ENCODE measurements around the gene MAL. TPM values are rescaled to one million over a fixed set of nuclear protein-coding genes. Genes with fewer than 3 reads are reported as not detected.

MAL gene
- total and polyA plus RNA-seq, 2 experiments from 2014 or later, result 0.24 to 0.31 TPM

- TF ChIP-seq JUNB (IDR thresholded peaks at IDR 0.05; ENCODE audit: unreplicated experiment) (no peak), EZH2phosphoT487 (IDR thresholded peaks at IDR 0.05; ENCODE audit: unreplicated experiment) (no peak), ZNF462 (CRISPR knock-in tag; IDR thresholded peaks at IDR 0.05) (no peak), STAT1 (IDR thresholded peaks at IDR 0.05; ENCODE audit: unreplicated experiment) (no peak), POLR2AphosphoS5 (IDR thresholded peaks at IDR 0.05; ENCODE audit: low read depth) (no peak), EZH2 (IDR thresholded peaks at IDR 0.05; ENCODE audit: low read depth, unreplicated experiment) (no peak), CTCF (conservative IDR thresholded peaks at IDR 0.05; ENCODE audit: low read depth in 2 of 2) (no peak), ZNF331 (CRISPR knock-in tag; IDR thresholded peaks at IDR 0.05; ENCODE audit: low read depth) (no peak), CREB1 (CRISPR knock-in tag; IDR thresholded peaks at IDR 0.05; ENCODE audit: low read depth) (no peak), NANOG (IDR thresholded peaks at IDR 0.05; ENCODE audit: borderline replicate concordance) (no peak), ZNF114 (CRISPR knock-in tag; IDR thresholded peaks at IDR 0.05) (no peak)
- TF ChIP-seq, protein P1, sequence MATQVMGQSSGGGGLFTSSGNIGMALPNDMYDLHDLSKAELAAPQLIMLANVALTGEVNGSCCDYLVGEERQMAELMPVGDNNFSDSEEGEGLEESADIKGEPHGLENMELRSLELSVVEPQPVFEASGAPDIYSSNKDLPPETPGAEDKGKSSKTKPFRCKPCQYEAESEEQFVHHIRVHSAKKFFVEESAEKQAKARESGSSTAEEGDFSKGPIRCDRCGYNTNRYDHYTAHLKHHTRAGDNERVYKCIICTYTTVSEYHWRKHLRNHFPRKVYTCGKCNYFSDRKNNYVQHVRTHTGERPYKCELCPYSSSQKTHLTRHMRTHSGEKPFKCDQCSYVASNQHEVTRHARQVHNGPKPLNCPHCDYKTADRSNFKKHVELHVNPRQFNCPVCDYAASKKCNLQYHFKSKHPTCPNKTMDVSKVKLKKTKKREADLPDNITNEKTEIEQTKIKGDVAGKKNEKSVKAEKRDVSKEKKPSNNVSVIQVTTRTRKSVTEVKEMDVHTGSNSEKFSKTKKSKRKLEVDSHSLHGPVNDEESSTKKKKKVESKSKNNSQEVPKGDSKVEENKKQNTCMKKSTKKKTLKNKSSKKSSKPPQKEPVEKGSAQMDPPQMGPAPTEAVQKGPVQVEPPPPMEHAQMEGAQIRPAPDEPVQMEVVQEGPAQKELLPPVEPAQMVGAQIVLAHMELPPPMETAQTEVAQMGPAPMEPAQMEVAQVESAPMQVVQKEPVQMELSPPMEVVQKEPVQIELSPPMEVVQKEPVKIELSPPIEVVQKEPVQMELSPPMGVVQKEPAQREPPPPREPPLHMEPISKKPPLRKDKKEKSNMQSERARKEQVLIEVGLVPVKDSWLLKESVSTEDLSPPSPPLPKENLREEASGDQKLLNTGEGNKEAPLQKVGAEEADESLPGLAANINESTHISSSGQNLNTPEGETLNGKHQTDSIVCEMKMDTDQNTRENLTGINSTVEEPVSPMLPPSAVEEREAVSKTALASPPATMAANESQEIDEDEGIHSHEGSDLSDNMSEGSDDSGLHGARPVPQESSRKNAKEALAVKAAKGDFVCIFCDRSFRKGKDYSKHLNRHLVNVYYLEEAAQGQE (IDR thresholded peaks at IDR 0.05; ENCODE audit: unreplicated experiment), result no peak
- TF ChIP-seq, protein P2, sequence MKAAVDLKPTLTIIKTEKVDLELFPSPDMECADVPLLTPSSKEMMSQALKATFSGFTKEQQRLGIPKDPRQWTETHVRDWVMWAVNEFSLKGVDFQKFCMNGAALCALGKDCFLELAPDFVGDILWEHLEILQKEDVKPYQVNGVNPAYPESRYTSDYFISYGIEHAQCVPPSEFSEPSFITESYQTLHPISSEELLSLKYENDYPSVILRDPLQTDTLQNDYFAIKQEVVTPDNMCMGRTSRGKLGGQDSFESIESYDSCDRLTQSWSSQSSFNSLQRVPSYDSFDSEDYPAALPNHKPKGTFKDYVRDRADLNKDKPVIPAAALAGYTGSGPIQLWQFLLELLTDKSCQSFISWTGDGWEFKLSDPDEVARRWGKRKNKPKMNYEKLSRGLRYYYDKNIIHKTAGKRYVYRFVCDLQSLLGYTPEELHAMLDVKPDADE (IDR thresholded peaks at IDR 0.05), result no peak
- Histone ChIP-seq H4K20me1 (replicated peaks; ENCODE audit: insufficient read depth) (no peaks in the 10 kb centered on the region), H3K4me1 (ENCODE audit: insufficient read depth) (peaks cover 19% of the 10 kb centered on the region), H3K27me3 (ENCODE audit: insufficient read depth) (peaks cover 42% of the 10 kb centered on the region), H3K79me2 (replicated peaks; ENCODE audit: insufficient read depth) (no peaks in the 10 kb centered on the region), H3K27ac (ENCODE audit: low read depth) (no peak overlapping the region), H3K4me3 (no peak overlapping the region), H3K4me2 (no peak overlapping the region), H2AFZ (no peak overlapping the region), H3F3A (replicated peaks; ENCODE audit: low read depth) (0 out of 2 replicates have a peak, but pooled peaks cover 5% of the 10 kb centered on the region), H3K9me2 (ENCODE audit: insufficient read depth) (no peaks in the 10 kb centered on the region), H3K36me3 (ENCODE audit: insufficient read depth) (no peaks in the 10 kb centered on the region)
- Mint-ChIP-seq H3K4me3 (no peak overlapping the region), H3K27ac (no peak overlapping the region), H3K4me1 (peaks cover 34% of the 10 kb centered on the region), H3K9me3 (no peaks in the 10 kb centered on the region), H3K27me3 (ENCODE audit: insufficient read depth, low read depth, poor library complexity) (peaks cover 42% of the 10 kb centered on the region), H3K36me3 (ENCODE audit: low read depth) (no peaks in the 10 kb centered on the region)
- DNase-seq (ENCODE audit: low spot score) (no peak), ATAC-seq (no peak)
Observed at GRCh38 chr2:95021023-95021416, 4.5 kb upstream of the MAL start.
